Measurements from ENCODE around the gene PRPF19. TPM values are rescaled to one million over a fixed set of nuclear protein-coding genes. Genes with fewer than 3 reads are reported as not detected.
A peak's percentile ranks its signal among the peaks of the same experiment; 100 is the strongest.

PRPF19 gene
- total and polyA plus RNA-seq, 9 donors = 32.6 to 94.5 (median 73.4) TPM

DNA sequence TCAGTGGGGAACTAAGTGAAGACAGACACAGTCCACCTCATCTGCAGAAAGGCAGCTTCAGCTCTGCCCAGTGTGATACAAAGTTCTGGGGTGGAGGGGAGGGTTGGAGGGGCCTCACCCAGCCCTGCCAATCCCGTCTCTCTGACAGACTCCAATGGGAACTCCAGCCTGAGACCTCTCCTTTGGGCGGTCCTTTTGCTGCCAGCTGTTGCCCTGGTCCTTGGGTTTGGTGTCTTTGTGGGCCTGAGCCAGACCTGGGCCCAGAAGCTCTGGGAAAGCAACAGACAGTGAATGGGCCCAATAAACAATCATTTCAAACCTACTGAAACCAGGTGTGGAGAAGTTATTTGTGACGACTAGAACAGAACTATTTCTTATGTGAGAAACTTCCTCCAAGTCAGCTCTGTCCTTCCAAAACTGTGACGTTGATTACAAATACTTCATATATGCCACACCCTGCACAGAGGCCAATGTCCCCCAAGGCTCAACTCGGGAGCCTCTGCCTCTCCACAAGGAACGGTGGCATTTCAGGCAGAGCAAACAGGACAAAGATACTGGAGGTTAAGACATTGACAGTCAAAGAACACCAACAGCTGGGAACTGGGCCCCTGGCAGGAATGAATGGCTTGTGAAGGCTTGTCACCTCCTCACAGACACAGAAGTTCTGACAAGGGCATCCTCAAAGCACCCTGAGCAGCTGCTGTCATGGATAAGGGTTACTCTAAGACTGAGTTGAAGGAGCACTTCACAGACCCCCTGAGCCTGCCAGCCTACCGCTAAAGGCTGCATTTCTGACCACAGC, 30.8 kb downstream of the PRPF19 start:
- Histone ChIP-seq H3K4me1 (ENCODE audit: control insufficient read depth, insufficient read depth, low read length) (peaks cover 74% of the 10 kb centered on the region), H3K4me3 (ENCODE audit: low read length) (no peak overlapping the region), H3K9me3 (replicated peaks; ENCODE audit: control insufficient read depth, low read depth, low read length) (no peaks in the 10 kb centered on the region), H3K27ac (ENCODE audit: low read length) (peak overlapping the region; percentile 72), H3K27me3 (ENCODE audit: control insufficient read depth, insufficient read depth, low read length) (no peaks in the 10 kb centered on the region), H3K36me3 (ENCODE audit: control insufficient read depth, insufficient read depth, low read length) (peaks cover 15% of the 10 kb centered on the region)
- DNase-seq = peak; percentile 55
- 40% methylated on average over 3 of the region's 7 CpGs for WGBS (ENCODE audit: insufficient coverage)

DNA sequence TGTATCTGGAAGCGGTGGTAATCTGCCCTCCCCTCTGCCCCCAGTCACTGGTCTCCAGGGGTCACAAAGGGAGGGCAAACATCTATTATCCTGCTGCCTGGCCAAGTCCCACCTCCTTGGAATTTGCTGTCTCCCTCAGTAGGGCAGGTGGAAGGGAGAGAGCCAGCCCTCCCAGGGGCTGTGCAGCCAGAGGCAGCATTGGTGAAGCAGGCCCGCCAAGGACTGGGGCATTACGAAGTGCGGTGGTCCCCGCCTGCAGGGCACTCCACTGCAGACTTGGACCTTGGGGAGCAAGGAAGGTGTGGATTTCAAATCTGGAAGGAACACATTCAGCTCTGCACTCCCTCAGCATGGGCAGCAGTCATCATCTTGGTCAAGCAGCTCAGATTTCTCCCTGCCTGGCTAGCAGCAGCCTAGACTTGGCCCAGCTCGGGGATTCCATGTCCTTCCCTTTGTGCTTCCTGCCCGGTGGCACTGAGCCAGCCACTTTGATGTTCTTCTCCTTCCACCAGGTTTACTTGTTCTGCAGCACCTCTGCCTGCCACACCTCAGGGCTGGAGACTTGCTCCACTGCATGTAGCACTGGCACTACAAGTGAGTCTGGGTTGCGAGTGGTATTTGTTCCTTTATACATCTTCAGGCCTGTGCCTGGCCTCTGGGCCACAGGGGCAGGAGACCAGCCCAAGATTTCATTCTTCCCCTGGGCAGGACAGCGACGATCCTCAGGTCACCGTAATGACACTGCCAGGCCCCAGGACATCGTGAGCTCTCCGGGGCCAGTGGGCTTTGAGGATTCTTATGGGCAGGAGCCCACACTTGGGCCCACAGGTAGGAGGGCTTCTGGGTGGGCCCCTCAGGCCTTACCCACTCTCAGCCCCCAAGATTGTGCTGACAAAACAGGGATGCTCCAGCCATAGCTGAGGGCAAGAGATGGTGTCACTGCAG, 31.7 kb downstream of the PRPF19 start:
- Histone ChIP-seq H3K4me1 (ENCODE audit: control insufficient read depth, insufficient read depth, low read length) (peaks cover 75% of the 10 kb centered on the region), H3K36me3 (ENCODE audit: control insufficient read depth, insufficient read depth, low read length) (peaks cover 9% of the 10 kb centered on the region), H3K4me3 (ENCODE audit: low read length) (no peak overlapping the region), H3K27ac (ENCODE audit: low read length) (peak overlapping the region; percentile 72), H3K9me3 (replicated peaks; ENCODE audit: control insufficient read depth, low read depth, low read length) (no peaks in the 10 kb centered on the region), H3K27me3 (ENCODE audit: control insufficient read depth, insufficient read depth, low read length) (no peaks in the 10 kb centered on the region)
- 68% methylated on average over 7 of the region's 13 CpGs for WGBS (ENCODE audit: insufficient coverage)
- DNase-seq = no peak

- no peaks in the 10 kb centered on the region for H3K9me3 ChIP-seq (replicated peaks; ENCODE audit: control insufficient read depth, low read depth, low read length)
- no peak overlapping the region for H3K4me3 ChIP-seq (ENCODE audit: low read length)
- peaks cover 3% of the 10 kb centered on the region for H3K36me3 ChIP-seq (ENCODE audit: control insufficient read depth, insufficient read depth, low read length)
- WGBS (ENCODE audit: insufficient coverage) = 85% methylated on average over 8 of the region's 12 CpGs
- DNase-seq = no peak
- H3K4me1 ChIP-seq (ENCODE audit: control insufficient read depth, insufficient read depth, low read length) = peaks cover 71% of the 10 kb centered on the region
- no peak overlapping the region for H3K27ac ChIP-seq (ENCODE audit: low read length)
- H3K27me3 ChIP-seq (ENCODE audit: control insufficient read depth, insufficient read depth, low read length) = no peaks in the 10 kb centered on the region
These were observed 32.9 kb downstream of the PRPF19 start for GRCh38 chr11:60873533-60873932.

- peaks cover 3% of the 10 kb centered on the region for H3K36me3 ChIP-seq (ENCODE audit: control insufficient read depth, insufficient read depth, low read length)
- no peak overlapping the region for H3K27ac ChIP-seq (ENCODE audit: low read length)
- 64% methylated on average over 12 of the region's 16 CpGs for WGBS (ENCODE audit: insufficient coverage)
- H3K9me3 ChIP-seq (replicated peaks; ENCODE audit: control insufficient read depth, low read depth, low read length) = no peaks in the 10 kb centered on the region
- H3K4me3 ChIP-seq (ENCODE audit: low read length) = no peak overlapping the region
- H3K27me3 ChIP-seq (ENCODE audit: control insufficient read depth, insufficient read depth, low read length) = no peaks in the 10 kb centered on the region
- H3K4me1 ChIP-seq (ENCODE audit: control insufficient read depth, insufficient read depth, low read length) = peaks cover 71% of the 10 kb centered on the region
- DNase-seq = no peak
These were observed 33.3 kb downstream of the PRPF19 start for GRCh38 chr11:60872961-60873524.

GRCh38 chr11:60872124-60872960, 34.0 kb downstream of the PRPF19 start:
- H3K27ac ChIP-seq (ENCODE audit: low read length) = no peak overlapping the region
- WGBS (ENCODE audit: insufficient coverage) = 91% methylated on average over 4 of the region's 6 CpGs

GRCh38 chr11:60871378-60872061, 34.9 kb downstream of the PRPF19 start:
- Histone ChIP-seq H3K9me3 (replicated peaks; ENCODE audit: control insufficient read depth, low read depth, low read length) (no peaks in the 10 kb centered on the region), H3K27ac (ENCODE audit: low read length) (no peak overlapping the region), H3K36me3 (ENCODE audit: control insufficient read depth, insufficient read depth, low read length) (no peaks in the 10 kb centered on the region), H3K27me3 (ENCODE audit: control insufficient read depth, insufficient read depth, low read length) (no peaks in the 10 kb centered on the region), H3K4me1 (ENCODE audit: control insufficient read depth, insufficient read depth, low read length) (peaks cover 70% of the 10 kb centered on the region), H3K4me3 (ENCODE audit: low read length) (no peak overlapping the region)
- no peak for DNase-seq
- WGBS (ENCODE audit: insufficient coverage) = 60% methylated on average over 1 of the region's 7 CpGs

More at GRCh38 chr11:60872124-60872960, 34.0 kb downstream of the PRPF19 start:
- Histone ChIP-seq H3K27me3 (ENCODE audit: control insufficient read depth, insufficient read depth, low read length) (no peaks in the 10 kb centered on the region), H3K36me3 (ENCODE audit: control insufficient read depth, insufficient read depth, low read length) (peaks cover 3% of the 10 kb centered on the region), H3K4me3 (ENCODE audit: low read length) (no peak overlapping the region), H3K4me1 (ENCODE audit: control insufficient read depth, insufficient read depth, low read length) (peaks cover 73% of the 10 kb centered on the region), H3K9me3 (replicated peaks; ENCODE audit: control insufficient read depth, low read depth, low read length) (no peaks in the 10 kb centered on the region)
- DNase-seq = peak; percentile 90

- no peak overlapping the region for H3K27ac ChIP-seq (ENCODE audit: low read length)
- H3K27me3 ChIP-seq (ENCODE audit: control insufficient read depth, insufficient read depth, low read length) = no peaks in the 10 kb centered on the region
- DNase-seq = no peak
- WGBS (ENCODE audit: insufficient coverage) = 80% methylated on average over 13 of the region's 13 CpGs
- no peaks in the 10 kb centered on the region for H3K9me3 ChIP-seq (replicated peaks; ENCODE audit: control insufficient read depth, low read depth, low read length)
- H3K4me1 ChIP-seq (ENCODE audit: control insufficient read depth, insufficient read depth, low read length) = peaks cover 64% of the 10 kb centered on the region
- no peaks in the 10 kb centered on the region for H3K36me3 ChIP-seq (ENCODE audit: control insufficient read depth, insufficient read depth, low read length)
- no peak overlapping the region for H3K4me3 ChIP-seq (ENCODE audit: low read length)
These were observed 35.5 kb downstream of the PRPF19 start for GRCh38 chr11:60870733-60871377.

GRCh38 chr11:60870276-60870675, 36.1 kb downstream of the PRPF19 start:
- 27% methylated on average over 1 of the region's 3 CpGs for WGBS (ENCODE audit: insufficient coverage)

DNA sequence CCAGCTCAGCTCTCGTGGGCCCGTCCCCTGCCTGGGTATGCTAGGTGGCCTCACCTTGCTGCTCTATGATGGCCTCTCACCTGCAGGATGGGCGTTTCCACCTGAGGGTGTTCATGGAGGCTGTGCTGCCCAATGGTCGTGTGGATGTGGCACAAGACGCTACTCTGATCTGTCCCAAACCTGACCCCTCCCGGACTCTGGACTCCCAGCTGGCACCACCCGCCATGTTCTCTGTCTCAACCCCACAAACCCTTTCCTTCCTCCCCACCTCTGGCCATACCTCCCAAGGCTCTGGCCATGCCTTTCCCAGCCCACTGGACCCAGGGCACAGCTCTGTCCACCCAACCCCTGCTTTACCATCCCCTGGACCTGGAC, 36.9 kb downstream of the PRPF19 start:
- 93% methylated on average over 7 of the region's 7 CpGs for WGBS (ENCODE audit: insufficient coverage)
- peaks cover 51% of the 10 kb centered on the region for H3K4me1 ChIP-seq (ENCODE audit: control insufficient read depth, insufficient read depth, low read length)
- H3K27me3 ChIP-seq (ENCODE audit: control insufficient read depth, insufficient read depth, low read length) = no peaks in the 10 kb centered on the region

More at GRCh38 chr11:60870276-60870675, 36.1 kb downstream of the PRPF19 start:
- H3K27me3 ChIP-seq (ENCODE audit: control insufficient read depth, insufficient read depth, low read length) = no peaks in the 10 kb centered on the region
- peaks cover 58% of the 10 kb centered on the region for H3K4me1 ChIP-seq (ENCODE audit: control insufficient read depth, insufficient read depth, low read length)
- H3K36me3 ChIP-seq (ENCODE audit: control insufficient read depth, insufficient read depth, low read length) = no peaks in the 10 kb centered on the region
- no peak overlapping the region for H3K27ac ChIP-seq (ENCODE audit: low read length)
- H3K4me3 ChIP-seq (ENCODE audit: low read length) = no peak overlapping the region
- H3K9me3 ChIP-seq (replicated peaks; ENCODE audit: control insufficient read depth, low read depth, low read length) = no peaks in the 10 kb centered on the region
- DNase-seq = no peak

More for the DNA sequence above, 36.9 kb downstream of the PRPF19 start:
- Histone ChIP-seq H3K4me3 (ENCODE audit: low read length) (no peak overlapping the region), H3K9me3 (replicated peaks; ENCODE audit: control insufficient read depth, low read depth, low read length) (no peaks in the 10 kb centered on the region), H3K36me3 (ENCODE audit: control insufficient read depth, insufficient read depth, low read length) (no peaks in the 10 kb centered on the region), H3K27ac (ENCODE audit: low read length) (no peak overlapping the region)
- DNase-seq = no peak
